Breast epithelium (tissue), 4 donors: ENCODE results near the gene PITPNM3. TPM values are rescaled to one million over a fixed set of nuclear protein-coding genes. Genes with fewer than 3 reads are reported as not detected.

Source experiments
- DNase-seq, 2 donors: peaks; one replicate each; pipeline ENCODE4 v3.0.0-alpha.2; 2019; ENCODE audit warnings: low spot score in 2 of 2
- H3K27ac ChIP-seq, 2 donors: fragments of 200-600 bp; sonication (generic) in 1 of 2; one replicate each; pipeline ENCODE4 v1.5.1; 2016 to 2019; ENCODE audit warnings: mild to moderate bottlenecking in 1 of 2
- H3K27me3 ChIP-seq, 2 donors: fragments of 200-600 bp; sonication (generic) in 1 of 2; one replicate each; pipeline versions ENCODE4 v1.5.1 to v1.6.0; 2017 to 2019; ENCODE audit warnings: control low read depth in 1 of 2, mild to moderate bottlenecking in 1 of 2
- H3K36me3 ChIP-seq: fragments of 200-600 bp; one replicate; pipeline ENCODE4 v1.5.1; 2019
- H3K4me1 ChIP-seq, 2 donors: fragments of 200-600 bp; sonication (generic); one replicate each; pipeline ENCODE4 v1.5.1; 2016 to 2019; ENCODE audit warnings: control low read depth in 1 of 2
- H3K4me3 ChIP-seq, 3 donors: fragments of 200-600 bp; sonication (generic); 1 replicate in 2 of 3; 2 replicates in 1 of 3; pipeline ENCODE4 v1.5.1; 2016 to 2019; ENCODE audit warnings: mild to moderate bottlenecking in 3 of 3, moderate library complexity in 2 of 3
- H3K9me3 ChIP-seq, 2 donors: fragments of 200-600 bp; sonication (generic) in 1 of 2; one replicate each; pipeline ENCODE4 v1.5.1; 2016 to 2019; ENCODE audit warnings: control low read depth in 1 of 2
- CTCF ChIP-seq, 3 donors: fragments of 450-650 bp; IDR thresholded peaks; one replicate each; pipeline ENCODE4 v1.5.1; 2016 to 2017; ENCODE audit warnings: antibody characterized with exemption in 3 of 3, mild to moderate bottlenecking in 3 of 3, moderate library complexity in 3 of 3
- POLR2A ChIP-seq: fragments of 450-650 bp; IDR thresholded peaks from one replicate; pipeline ENCODE4 v1.6.1; 2016; ENCODE audit warnings: antibody characterized with exemption, mild to moderate bottlenecking, moderate library complexity
- POLR2AphosphoS5 ChIP-seq, 3 donors: sonication (generic); formaldehyde crosslinking; IDR thresholded peaks; one replicate each; pipeline ENCODE4 v1.6.1; 2017; ENCODE audit warnings: antibody characterized with exemption in 3 of 3
- intact Hi-C: fragments of 100-400 bp; cut with DNase I; formaldehyde crosslinking; loops from one replicate; pipeline ENCODE4 v1.15.1; 2023; ENCODE audit warnings: low total_unique reads
- total RNA-seq, 3 donors: library from RNA; depleted of rRNA; stranded (reverse); fragments of >200 nt; gene quantifications; one replicate each; pipeline ENCODE4 v1.1.0, GENCODE V29; 2016

Gene PITPNM3
- total RNA-seq, 3 donors from 2014 or later = 1.6 to 1.8 (median 1.6) TPM

- Histone ChIP-seq H3K9me3 (no peaks in the 10 kb centered on the region), H3K4me1 (peaks cover 0 to 5% of the 10 kb centered on the region in 2 donors), H3K36me3 (no peaks in the 10 kb centered on the region), H3K27me3 (no peaks in the 10 kb centered on the region), H3K4me3 (no peak overlapping the region), H3K27ac (no peak overlapping the region)
- no peak for DNase-seq
- intact Hi-C loops = no loop called here
- TF ChIP-seq POLR2AphosphoS5 (IDR thresholded peaks at IDR 0.05) = no peak
- no peak for TF ChIP-seq POLR2A
- TF ChIP-seq CTCF (IDR thresholded peaks at IDR 0.05) = no peak
These were observed 9.0 kb downstream of the PITPNM3 start for GRCh38 chr17:6547336-6547735.

GRCh38 chr17:6546069-6546718 lies 10.2 kb downstream of the PITPNM3 start:
- no peaks in the 10 kb centered on the region for H3K9me3 ChIP-seq
- H3K4me3 ChIP-seq = no peak overlapping the region
- TF ChIP-seq CTCF (IDR thresholded peaks at IDR 0.05) (no peak), POLR2AphosphoS5 (IDR thresholded peaks at IDR 0.05) (no peak), POLR2A (no peak)
- H3K27me3 ChIP-seq = no peaks in the 10 kb centered on the region
- DNase-seq = no peak
- no peak overlapping the region for H3K27ac ChIP-seq
- intact Hi-C loops = no loop called here
- no peaks in the 10 kb centered on the region for H3K36me3 ChIP-seq
- H3K4me1 ChIP-seq = no peaks in the 10 kb centered on the region

GRCh38 chr17:6545291-6545690 lies 11.1 kb downstream of the PITPNM3 start:
- Histone ChIP-seq H3K27ac (no peak overlapping the region), H3K27me3 (no peaks in the 10 kb centered on the region), H3K36me3 (no peaks in the 10 kb centered on the region), H3K4me3 (no peak overlapping the region), H3K9me3 (no peaks in the 10 kb centered on the region), H3K4me1 (no peaks in the 10 kb centered on the region)
- intact Hi-C loops = no loop called here
- no peak for TF ChIP-seq POLR2A
- no peak for TF ChIP-seq POLR2AphosphoS5 (IDR thresholded peaks at IDR 0.05)
- TF ChIP-seq CTCF (IDR thresholded peaks at IDR 0.05) = no peak
- DNase-seq = no peak

- no peak for DNase-seq
- TF ChIP-seq POLR2AphosphoS5 (IDR thresholded peaks at IDR 0.05) (no peak), POLR2A (no peak)
- Histone ChIP-seq H3K4me1 (no peaks in the 10 kb centered on the region), H3K36me3 (no peaks in the 10 kb centered on the region), H3K9me3 (no peaks in the 10 kb centered on the region), H3K4me3 (no peak overlapping the region), H3K27ac (no peak overlapping the region), H3K27me3 (no peaks in the 10 kb centered on the region)
- intact Hi-C loops = no loop called here
These were observed 12.4 kb downstream of the PITPNM3 start for GRCh38 chr17:6544011-6544370.

GRCh38 chr17:6543079-6544010 lies 13.0 kb downstream of the PITPNM3 start:
- Histone ChIP-seq H3K4me3 (no peak overlapping the region), H3K4me1 (no peaks in the 10 kb centered on the region), H3K27me3 (no peaks in the 10 kb centered on the region), H3K9me3 (no peaks in the 10 kb centered on the region), H3K27ac (no peak overlapping the region), H3K36me3 (no peaks in the 10 kb centered on the region)
- intact Hi-C loops = no loop called here
- TF ChIP-seq POLR2AphosphoS5 (IDR thresholded peaks at IDR 0.05) (no peak), CTCF (IDR thresholded peaks at IDR 0.05) (no peak), POLR2A (no peak)
- DNase-seq = no peak
